ENCODE measurements around the gene FADS2.

DNA sequence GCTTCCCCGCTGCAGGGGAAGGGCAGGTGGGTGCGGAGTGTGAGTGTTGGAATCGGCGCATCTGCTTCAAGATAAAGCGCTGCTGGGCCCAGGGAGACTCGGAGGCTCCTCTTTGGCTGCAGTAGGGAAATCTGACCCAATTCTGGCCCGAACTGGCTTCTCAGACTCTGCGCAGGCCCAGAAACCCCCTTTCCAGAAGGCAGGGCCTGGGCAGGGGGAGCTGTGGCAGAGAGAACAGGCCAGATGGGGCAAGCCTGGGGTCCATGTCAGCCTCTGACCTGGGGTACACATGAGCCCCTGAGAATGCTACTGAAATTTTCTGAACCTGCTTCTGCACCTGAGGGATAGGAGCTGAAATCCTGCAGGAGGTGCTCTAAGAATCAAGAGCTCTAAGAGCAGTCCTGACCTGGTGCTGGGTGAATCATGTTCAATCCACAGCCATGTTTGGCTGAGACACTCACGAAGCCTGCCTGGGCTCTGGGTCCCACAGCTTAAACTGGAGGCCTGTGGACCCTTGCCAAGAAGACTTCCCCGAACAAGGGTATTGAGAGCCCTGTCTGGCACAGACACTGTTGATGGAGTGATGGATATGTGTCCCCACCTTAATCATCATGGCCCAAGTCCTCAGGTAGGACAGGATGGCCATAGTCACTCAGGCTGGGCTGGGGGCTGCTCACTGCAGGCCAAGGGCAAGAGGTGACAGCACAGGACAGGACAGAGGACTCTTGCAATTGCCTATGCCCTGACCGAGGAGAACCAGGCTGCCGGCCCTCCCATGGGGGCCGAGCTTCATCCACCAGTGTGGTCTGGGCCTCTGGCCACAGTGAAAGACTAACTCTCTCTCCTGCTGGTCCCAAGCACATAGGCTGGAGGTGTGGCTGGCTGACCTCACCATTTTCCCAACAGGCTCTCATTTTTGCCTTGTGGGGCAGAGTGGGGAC lies 82.4 kb downstream of the FADS2 start:
- TF ChIP-seq SP1 (CRISPR knock-in tag; conservative IDR thresholded peaks at IDR 0.05) (no peak), CTCF (IDR thresholded peaks at IDR 0.05) (no peak), ELF4 (CRISPR knock-in tag; IDR thresholded peaks at IDR 0.05; ENCODE audit: low read depth) (no peak), TCF7 (CRISPR knock-in tag; IDR thresholded peaks at IDR 0.05; ENCODE audit: low read depth) (no peak)

Measured in WTC11 (cell line).